WTC11 (cell line): Measurements from ENCODE around the gene CLEC17A.

Experiments
- CTCF ChIP-seq: fragments of 200-600 bp; IDR thresholded peaks from 2 replicates; pipeline ENCODE4 v1.8.0; 2022; ENCODE audit warnings: antibody characterized with exemption
- ZNF219 ChIP-seq: sonication (generic); formaldehyde crosslinking; IDR thresholded peaks from 2 replicates; pipeline ENCODE4 v1.8.0; 2023; ENCODE audit warnings: missing genetic modification reagents, mild to moderate bottlenecking, borderline replicate concordance
- ZNF281 ChIP-seq: sonication (generic); formaldehyde crosslinking; IDR thresholded peaks from 2 replicates; pipeline ENCODE4 v1.8.0; 2023; ENCODE audit warnings: mild to moderate bottlenecking, missing genetic modification reagents
- TF ChIP-seq, protein P1 (sequence below): sonication (generic); formaldehyde crosslinking; IDR thresholded peaks from 2 replicates; pipeline ENCODE4 v1.8.1; 2022; ENCODE audit warnings: low read depth, mild to moderate bottlenecking, moderate library complexity, missing genetic modification reagents, borderline replicate concordance
- TF ChIP-seq, protein P2 (sequence below): sonication (generic); formaldehyde crosslinking; IDR thresholded peaks from 2 replicates; pipeline ENCODE4 v1.8.0; 2022; ENCODE audit warnings: mild to moderate bottlenecking, missing genetic modification reagents

GRCh38 chr19:14550201-14550754, 32.6 kb upstream of the CLEC17A start:
- TF ChIP-seq, protein P1, sequence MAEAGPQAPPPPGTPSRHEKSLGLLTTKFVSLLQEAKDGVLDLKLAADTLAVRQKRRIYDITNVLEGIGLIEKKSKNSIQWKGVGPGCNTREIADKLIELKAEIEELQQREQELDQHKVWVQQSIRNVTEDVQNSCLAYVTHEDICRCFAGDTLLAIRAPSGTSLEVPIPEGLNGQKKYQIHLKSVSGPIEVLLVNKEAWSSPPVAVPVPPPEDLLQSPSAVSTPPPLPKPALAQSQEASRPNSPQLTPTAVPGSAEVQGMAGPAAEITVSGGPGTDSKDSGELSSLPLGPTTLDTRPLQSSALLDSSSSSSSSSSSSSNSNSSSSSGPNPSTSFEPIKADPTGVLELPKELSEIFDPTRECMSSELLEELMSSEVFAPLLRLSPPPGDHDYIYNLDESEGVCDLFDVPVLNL (CRISPR knock-in tag) = no peak
- TF ChIP-seq CTCF (no peak), ZNF219 (CRISPR knock-in tag) (no peak), ZNF281 (CRISPR knock-in tag) (no peak)
- TF ChIP-seq, protein P2, sequence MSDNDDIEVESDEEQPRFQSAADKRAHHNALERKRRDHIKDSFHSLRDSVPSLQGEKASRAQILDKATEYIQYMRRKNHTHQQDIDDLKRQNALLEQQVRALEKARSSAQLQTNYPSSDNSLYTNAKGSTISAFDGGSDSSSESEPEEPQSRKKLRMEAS (CRISPR knock-in tag) = no peak
